Peyer's patch (tissue), 4 donors: ENCODE data around the gene GTPBP8.

ENCODE experiments used
- POLR2A ChIP-seq, 2 donors: fragments of 450-650 bp; IDR thresholded peaks; one replicate each; pipeline ENCODE4 v1.5.1; 2017; ENCODE audit warnings: antibody characterized with exemption in 2 of 2, mild to moderate bottlenecking in 2 of 2, moderate library complexity in 2 of 2
- TF ChIP-seq, protein P1 (sequence below), 6 experiments: fragments of 450-650 bp in 4 of 6; fragments of 200-600 bp in 2 of 6; sonication (generic) in 1 of 6; IDR thresholded peaks; one replicate each; pipeline ENCODE4 v1.5.1; 2017 to 2019; ENCODE audit warnings: antibody characterized with exemption in 6 of 6, mild to moderate bottlenecking in 3 of 6, moderate library complexity in 1 of 6

DNA sequence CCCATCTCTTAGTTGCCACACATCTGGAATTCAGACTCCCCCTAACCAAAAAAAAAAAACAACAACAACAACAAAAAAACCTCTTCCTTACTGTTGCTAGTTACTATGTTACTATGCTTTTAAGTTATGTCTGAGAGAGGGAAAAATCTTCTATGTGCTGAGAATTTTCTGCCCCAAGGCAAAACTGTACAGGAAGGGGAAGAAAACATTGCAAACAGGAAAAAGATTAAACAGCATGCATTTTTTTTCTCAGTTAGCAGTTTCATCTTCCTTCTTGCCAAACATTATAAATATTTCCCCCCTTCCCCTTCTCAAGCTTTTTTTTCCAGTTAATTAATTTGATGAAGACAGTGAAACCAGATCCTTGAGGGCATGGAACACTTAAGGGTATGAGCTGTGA lies 14.8 kb upstream of the GTPBP8 start:
- TF ChIP-seq, protein P1, sequence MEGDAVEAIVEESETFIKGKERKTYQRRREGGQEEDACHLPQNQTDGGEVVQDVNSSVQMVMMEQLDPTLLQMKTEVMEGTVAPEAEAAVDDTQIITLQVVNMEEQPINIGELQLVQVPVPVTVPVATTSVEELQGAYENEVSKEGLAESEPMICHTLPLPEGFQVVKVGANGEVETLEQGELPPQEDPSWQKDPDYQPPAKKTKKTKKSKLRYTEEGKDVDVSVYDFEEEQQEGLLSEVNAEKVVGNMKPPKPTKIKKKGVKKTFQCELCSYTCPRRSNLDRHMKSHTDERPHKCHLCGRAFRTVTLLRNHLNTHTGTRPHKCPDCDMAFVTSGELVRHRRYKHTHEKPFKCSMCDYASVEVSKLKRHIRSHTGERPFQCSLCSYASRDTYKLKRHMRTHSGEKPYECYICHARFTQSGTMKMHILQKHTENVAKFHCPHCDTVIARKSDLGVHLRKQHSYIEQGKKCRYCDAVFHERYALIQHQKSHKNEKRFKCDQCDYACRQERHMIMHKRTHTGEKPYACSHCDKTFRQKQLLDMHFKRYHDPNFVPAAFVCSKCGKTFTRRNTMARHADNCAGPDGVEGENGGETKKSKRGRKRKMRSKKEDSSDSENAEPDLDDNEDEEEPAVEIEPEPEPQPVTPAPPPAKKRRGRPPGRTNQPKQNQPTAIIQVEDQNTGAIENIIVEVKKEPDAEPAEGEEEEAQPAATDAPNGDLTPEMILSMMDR (IDR thresholded peaks at IDR 0.05), result no peak
- no peak for TF ChIP-seq POLR2A (IDR thresholded peaks at IDR 0.05)
